GM19240 (cell line): Measurements from ENCODE around the gene HPS3.
A peak's percentile ranks its signal among the peaks of the same experiment; 100 is the strongest.
"Not testable (repeated sequence)": the region's sequence is repeated elsewhere in the genome, so short reads cannot be mapped to it uniquely, and the experiment has no call there.

Experiments used
- DNase-seq: peaks from one replicate; pipeline ENCODE4 v3.0.0; 2011; ENCODE audit warnings: low spot score; ENCODE audit not compliant: insufficient read length

HPS3 gene

GRCh38 chr3:149188494-149188893 lies 59.1 kb downstream of the HPS3 start:
- no peak for DNase-seq

GRCh38 chr3:149195221-149195620 lies 65.8 kb downstream of the HPS3 start:
- no peak for DNase-seq

- DNase-seq = not testable (repeated sequence)
Measured at GRCh38 chr3:149196805-149197592, 67.6 kb downstream of the HPS3 start.

GRCh38 chr3:149197669-149198068 lies 68.2 kb downstream of the HPS3 start:
- DNase-seq = no peak

GRCh38 chr3:149198611-149199010 lies 69.2 kb downstream of the HPS3 start:
- no peak for DNase-seq

- DNase-seq = no peak
Measured at GRCh38 chr3:149199474-149199873, 70.0 kb downstream of the HPS3 start.

- DNase-seq = peak; percentile 14
Measured at GRCh38 chr3:149203758-149204157, 74.3 kb downstream of the HPS3 start.

- DNase-seq = no peak
Measured at GRCh38 chr3:149204390-149204991, 75.1 kb downstream of the HPS3 start.

GRCh38 chr3:149207475-149207874 lies 78.0 kb downstream of the HPS3 start:
- no peak for DNase-seq

- no peak for DNase-seq
Measured at GRCh38 chr3:149209431-149209830, 80.0 kb downstream of the HPS3 start.

- DNase-seq = no peak
Measured at GRCh38 chr3:149212386-149212785, 82.9 kb downstream of the HPS3 start.

GRCh38 chr3:149214702-149215101 lies 85.3 kb downstream of the HPS3 start:
- no peak for DNase-seq

GRCh38 chr3:149215515-149215914 lies 86.1 kb downstream of the HPS3 start:
- DNase-seq = no peak

- no peak for DNase-seq
Measured at GRCh38 chr3:149216193-149216869, 86.9 kb downstream of the HPS3 start.

GRCh38 chr3:149217347-149217746 lies 87.9 kb downstream of the HPS3 start:
- DNase-seq = no peak

GRCh38 chr3:149219380-149220121 lies 90.1 kb downstream of the HPS3 start:
- DNase-seq = not testable (repeated sequence)

GRCh38 chr3:149221783-149222517 lies 92.5 kb downstream of the HPS3 start, which contains the start of gene CP:
Gene CP, minus strand, starts transcription at chr3:149221829. Its CDS starts 37 bp downstream, at chr3:149221792.
- DNase-seq = no peak
